Measurements from ENCODE around the gene KRTAP4-9.

Gene KRTAP4-9

GRCh38 chr17:41071606-41072360 lies 33.4 kb upstream of the KRTAP4-9 start:
- no peaks in the 10 kb centered on the region for H3K4me1 ChIP-seq (ENCODE audit: control insufficient read depth, low read length)
- TF ChIP-seq CTCF (IDR thresholded peaks at IDR 0.05; ENCODE audit: low read depth, low read length, poor library complexity, severe bottlenecking) = no peak
- TF ChIP-seq EZH2phosphoT487 (IDR thresholded peaks at IDR 0.05; ENCODE audit: borderline replicate concordance, low read length) = no peak
- no peak overlapping the region for H3K27ac ChIP-seq (ENCODE audit: low read depth, low read length)
- no peaks in the 10 kb centered on the region for H3K9me3 ChIP-seq (ENCODE audit: control insufficient read depth, insufficient read depth, low read length)
- H3K4me3 ChIP-seq (ENCODE audit: low read length) = no peak overlapping the region
- no peaks in the 10 kb centered on the region for H3K36me3 ChIP-seq (ENCODE audit: control insufficient read depth, low read length)
- H3F3A ChIP-seq (ENCODE audit: control insufficient read depth, insufficient read depth) = no peaks in the 10 kb centered on the region
- no peaks in the 10 kb centered on the region for H4K20me1 ChIP-seq (ENCODE audit: control insufficient read depth, insufficient read depth, low read depth, low read length)
- H3K4me2 ChIP-seq (ENCODE audit: low read length) = no peak overlapping the region
- H3K79me2 ChIP-seq (ENCODE audit: control insufficient read depth, low read length) = no peaks in the 10 kb centered on the region
- H3K27me3 ChIP-seq (ENCODE audit: control insufficient read depth, low read length) = peaks cover 5% of the 10 kb centered on the region; the same call in 1 of the 2 replicates
- no peaks in the 10 kb centered on the region for H3K9me2 ChIP-seq (replicated peaks; ENCODE audit: control insufficient read depth, low read length)

GRCh38 chr17:41073676-41074075 lies 31.5 kb upstream of the KRTAP4-9 start:
- Histone ChIP-seq H3K4me2 (ENCODE audit: low read length) (no peak overlapping the region), H3K79me2 (ENCODE audit: control insufficient read depth, low read length) (no peaks in the 10 kb centered on the region), H3K36me3 (ENCODE audit: control insufficient read depth, low read length) (no peaks in the 10 kb centered on the region), H3F3A (ENCODE audit: control insufficient read depth, insufficient read depth) (no peaks in the 10 kb centered on the region), H3K9me2 (replicated peaks; ENCODE audit: control insufficient read depth, low read length) (no peaks in the 10 kb centered on the region), H3K4me1 (ENCODE audit: control insufficient read depth, low read length) (no peaks in the 10 kb centered on the region), H3K9me3 (ENCODE audit: control insufficient read depth, insufficient read depth, low read length) (no peaks in the 10 kb centered on the region), H3K27me3 (ENCODE audit: control insufficient read depth, low read length) (peaks cover 5% of the 10 kb centered on the region; the same call in 1 of the 2 replicates), H4K20me1 (ENCODE audit: control insufficient read depth, insufficient read depth, low read depth, low read length) (no peaks in the 10 kb centered on the region), H3K27ac (ENCODE audit: low read depth, low read length) (no peak overlapping the region), H3K4me3 (ENCODE audit: low read length) (no peak overlapping the region)
- TF ChIP-seq EZH2phosphoT487 (IDR thresholded peaks at IDR 0.05; ENCODE audit: borderline replicate concordance, low read length) = no peak
- TF ChIP-seq CTCF (IDR thresholded peaks at IDR 0.05; ENCODE audit: low read depth, low read length, poor library complexity, severe bottlenecking) = no peak

- Histone ChIP-seq H4K20me1 (ENCODE audit: control insufficient read depth, insufficient read depth, low read depth, low read length) (no peaks in the 10 kb centered on the region), H3K79me2 (ENCODE audit: control insufficient read depth, low read length) (no peaks in the 10 kb centered on the region), H3K36me3 (ENCODE audit: control insufficient read depth, low read length) (no peaks in the 10 kb centered on the region), H3K9me3 (ENCODE audit: control insufficient read depth, insufficient read depth, low read length) (no peaks in the 10 kb centered on the region), H3K4me2 (ENCODE audit: low read length) (no peak overlapping the region), H3K4me3 (ENCODE audit: low read length) (no peak overlapping the region), H3K27ac (ENCODE audit: low read depth, low read length) (no peak overlapping the region), H3K9me2 (replicated peaks; ENCODE audit: control insufficient read depth, low read length) (no peaks in the 10 kb centered on the region), H3K27me3 (ENCODE audit: control insufficient read depth, low read length) (peaks cover 5% of the 10 kb centered on the region; the same call in 1 of the 2 replicates), H3K4me1 (ENCODE audit: control insufficient read depth, low read length) (no peaks in the 10 kb centered on the region), H3F3A (ENCODE audit: control insufficient read depth, insufficient read depth) (no peaks in the 10 kb centered on the region)
- TF ChIP-seq EZH2phosphoT487 (IDR thresholded peaks at IDR 0.05; ENCODE audit: borderline replicate concordance, low read length) (no peak), CTCF (IDR thresholded peaks at IDR 0.05; ENCODE audit: low read depth, low read length, poor library complexity, severe bottlenecking) (no peak)
Measured at GRCh38 chr17:41076788-41077187, 28.4 kb upstream of the KRTAP4-9 start.

Measured in DOHH2 (cell line).